Measurements from ENCODE around the gene GNPTG.

The GNPTG gene

GRCh38 chr16:1334739-1335138, 17.0 kb upstream of the GNPTG start:
- DNase-seq = no peak

- DNase-seq = no peak
Measured at GRCh38 chr16:1335211-1335971, 16.3 kb upstream of the GNPTG start.

- no peak for DNase-seq
Measured at GRCh38 chr16:1335996-1336395, 15.7 kb upstream of the GNPTG start.

GRCh38 chr16:1336619-1337018, 15.1 kb upstream of the GNPTG start:
- no peak for DNase-seq

- DNase-seq = no peak
Measured at GRCh38 chr16:1337486-1337885, 14.2 kb upstream of the GNPTG start.

- no peak for DNase-seq
Measured at GRCh38 chr16:1338119-1338730, 13.5 kb upstream of the GNPTG start.

GRCh38 chr16:1338855-1339675, 12.7 kb upstream of the GNPTG start:
- DNase-seq = no peak

- DNase-seq = no peak
Measured at GRCh38 chr16:1340730-1341494, 10.8 kb upstream of the GNPTG start.

- DNase-seq = no peak
Measured at GRCh38 chr16:1341495-1342420, 10.0 kb upstream of the GNPTG start.

GRCh38 chr16:1342526-1343427, 9.0 kb upstream of the GNPTG start:
- DNase-seq = peak; percentile 98

GRCh38 chr16:1343428-1344242, 8.1 kb upstream of the GNPTG start:
- no peak for DNase-seq

GRCh38 chr16:1344499-1344898, 7.2 kb upstream of the GNPTG start:
- no peak for DNase-seq

GRCh38 chr16:1345087-1345486, 6.6 kb upstream of the GNPTG start:
- no peak for DNase-seq

GRCh38 chr16:1345651-1346421, 5.9 kb upstream of the GNPTG start:
- DNase-seq = no peak

GRCh38 chr16:1346422-1347285, 5.1 kb upstream of the GNPTG start:
- DNase-seq = no peak

- DNase-seq = no peak
Measured at GRCh38 chr16:1347286-1347855, 4.4 kb upstream of the GNPTG start.

GRCh38 chr16:1347962-1348361, 3.8 kb upstream of the GNPTG start:
- no peak for DNase-seq

- no peak for DNase-seq
Measured at GRCh38 chr16:1348441-1348840, 3.3 kb upstream of the GNPTG start.
